Ishikawa (cell line): ENCODE data around the gene PAFAH2.

Experiments used
- CEBPB ChIP-seq: IDR thresholded peaks from 2 replicates; pipeline ENCODE4 v1.6.1; 2012
- CREB1 ChIP-seq: IDR thresholded peaks from 2 replicates; pipeline ENCODE4 v1.6.1; 2012; ENCODE audit warnings: low read depth
- EGR1 ChIP-seq: IDR thresholded peaks from 2 replicates; pipeline ENCODE4 v1.6.1; 2012
- EP300 ChIP-seq: IDR thresholded peaks from 2 replicates; pipeline ENCODE4 v1.6.1; 2012; ENCODE audit warnings: borderline replicate concordance
- FOXM1 ChIP-seq: IDR thresholded peaks from 2 replicates; pipeline ENCODE4 v1.6.1; 2012; ENCODE audit warnings: low read depth, borderline replicate concordance
- NFIC ChIP-seq: IDR thresholded peaks from 2 replicates; pipeline ENCODE4 v1.6.1; 2012
- RAD21 ChIP-seq: IDR thresholded peaks from 2 replicates; pipeline ENCODE4 v1.6.1; 2012; ENCODE audit warnings: low read depth
- REST ChIP-seq: IDR thresholded peaks from 2 replicates; pipeline ENCODE4 v1.6.1; 2012; ENCODE audit warnings: low read depth, mild to moderate bottlenecking
- TAF1 ChIP-seq: IDR thresholded peaks from 2 replicates; pipeline ENCODE4 v1.6.1; 2012; ENCODE audit warnings: low read depth, mild to moderate bottlenecking
- TCF12 ChIP-seq: IDR thresholded peaks from 2 replicates; pipeline ENCODE4 v1.6.1; 2012; ENCODE audit warnings: low read depth
- TEAD4 ChIP-seq: IDR thresholded peaks from 2 replicates; pipeline ENCODE4 v1.6.1; 2012
- YY1 ChIP-seq: IDR thresholded peaks from 2 replicates; pipeline ENCODE4 v1.6.1; 2012; ENCODE audit warnings: low read depth
- TF ChIP-seq, protein P1 (sequence below): IDR thresholded peaks from 2 replicates; pipeline ENCODE4 v1.6.1; 2012

DNA sequence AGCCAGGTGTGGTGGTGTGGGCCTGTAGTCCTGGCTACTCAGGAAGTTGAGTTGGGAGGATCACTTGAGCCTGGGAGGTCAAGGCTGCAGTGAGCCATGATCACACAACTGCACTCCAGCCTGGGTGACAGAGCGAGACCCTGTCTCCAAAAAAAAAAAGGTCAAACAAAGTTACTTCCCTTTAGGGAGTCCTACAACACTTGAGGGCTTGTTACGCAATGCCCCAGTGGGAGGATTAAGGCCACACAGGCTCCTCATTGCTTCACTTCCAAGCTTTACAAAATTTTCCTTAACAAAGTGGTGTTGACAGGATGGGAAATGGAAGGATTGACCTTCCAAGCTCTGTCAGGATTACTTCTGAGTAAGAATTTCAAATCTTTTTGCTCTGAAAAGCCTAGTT, 17.5 kb upstream of the PAFAH2 start:
- no peak for TF ChIP-seq NFIC
- TF ChIP-seq EP300: no peak
- TF ChIP-seq CREB1: no peak
- TF ChIP-seq YY1: no peak
- no peak for TF ChIP-seq REST
- no peak for TF ChIP-seq FOXM1
- TF ChIP-seq TAF1: no peak
- no peak for TF ChIP-seq EGR1
- TF ChIP-seq CEBPB: peak; percentile 90
- TF ChIP-seq TEAD4: no peak
- TF ChIP-seq RAD21: no peak
- TF ChIP-seq, protein P1, sequence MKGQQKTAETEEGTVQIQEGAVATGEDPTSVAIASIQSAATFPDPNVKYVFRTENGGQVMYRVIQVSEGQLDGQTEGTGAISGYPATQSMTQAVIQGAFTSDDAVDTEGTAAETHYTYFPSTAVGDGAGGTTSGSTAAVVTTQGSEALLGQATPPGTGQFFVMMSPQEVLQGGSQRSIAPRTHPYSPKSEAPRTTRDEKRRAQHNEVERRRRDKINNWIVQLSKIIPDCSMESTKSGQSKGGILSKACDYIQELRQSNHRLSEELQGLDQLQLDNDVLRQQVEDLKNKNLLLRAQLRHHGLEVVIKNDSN: no peak
- TF ChIP-seq TCF12: no peak
